Activated naive CD4-positive, alpha-beta T cell (primary cell): Measurements from ENCODE around the gene WDR31.
A peak's percentile ranks its signal among the peaks of the same experiment; 100 is the strongest.
"Not testable (repeated sequence)": the region's sequence is repeated elsewhere in the genome, so short reads cannot be mapped to it uniquely, and the experiment has no call there.

Experiments used
- DNase-seq, 4 experiments: peaks; one replicate each; lab custom pipeline; 2025; lab: John Stamatoyannopoulos, UW

Gene WDR31

GRCh38 chr9:113340011-113340699 lies at the start of gene WDR31:
Gene WDR31, minus strand, starts transcription at chr9:113340275. Its CDS starts 8,253 bp downstream, at chr9:113332022.
- peak; percentile 55 to 74 (median 64) for DNase-seq

DNA sequence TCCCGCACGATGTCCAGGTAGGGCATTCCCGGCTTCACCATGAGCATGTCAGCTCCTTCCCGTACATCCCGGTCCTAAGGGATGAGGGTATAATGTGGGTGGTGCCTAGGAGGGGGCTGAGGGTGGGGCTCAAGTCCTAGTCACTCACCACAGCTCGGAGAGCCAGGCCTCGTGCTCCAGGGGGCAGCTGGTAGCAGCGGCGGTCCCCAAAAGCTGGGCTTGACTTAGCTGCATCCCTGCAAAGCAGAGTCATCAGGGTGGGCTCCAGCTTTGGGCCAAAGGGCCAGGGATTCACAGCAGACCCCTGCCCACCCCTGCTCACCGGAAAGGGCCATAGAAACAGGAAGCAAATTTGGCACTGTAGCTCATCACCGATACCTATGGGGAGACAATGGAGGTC lies 49.4 kb upstream of the WDR31 start:
- no peak for DNase-seq

GRCh38 chr9:113388833-113389232 lies 48.8 kb upstream of the WDR31 start:
- no peak for DNase-seq

- no peak for DNase-seq
Observed at GRCh38 chr9:113387560-113388230, 47.6 kb upstream of the WDR31 start.

DNA sequence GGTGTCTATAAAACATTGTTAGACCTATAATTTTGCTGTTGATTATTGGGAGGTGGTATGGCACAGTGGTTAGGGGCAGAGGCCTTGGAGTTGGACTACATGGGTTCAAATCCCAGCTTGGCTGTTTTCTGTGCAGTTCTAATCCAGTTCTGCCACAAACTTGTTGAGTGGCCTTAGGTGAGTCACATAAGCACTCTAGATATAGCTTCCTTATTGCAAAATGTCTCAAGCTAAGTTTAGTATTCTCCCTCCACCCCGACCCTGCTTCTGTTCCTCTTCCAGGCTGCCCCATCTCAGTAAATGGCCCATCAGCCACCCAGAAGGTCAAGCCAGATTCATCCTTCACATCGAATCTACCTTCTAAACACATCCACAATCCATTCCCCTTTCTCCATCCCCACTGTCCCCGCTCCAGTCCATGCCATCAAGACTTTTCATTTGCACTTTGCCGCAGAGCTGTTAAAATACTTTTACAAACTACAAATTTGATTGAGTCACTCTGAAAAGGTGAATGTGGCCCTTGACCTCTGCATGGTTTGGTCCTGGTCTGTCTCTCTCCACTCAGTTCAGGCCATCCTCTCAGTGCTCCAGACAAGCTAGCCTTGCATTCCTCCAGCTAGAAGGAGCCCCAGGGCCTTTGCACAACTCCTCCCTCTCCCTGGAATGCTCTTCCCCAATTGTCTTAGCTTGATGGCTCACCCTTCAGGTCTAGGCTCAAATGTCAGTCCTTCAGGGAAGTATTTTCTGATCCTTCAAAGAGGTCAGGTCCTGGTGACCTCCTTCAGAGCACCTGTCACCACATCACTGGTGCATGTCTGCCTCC lies 46.7 kb upstream of the WDR31 start:
- DNase-seq = no peak

DNA sequence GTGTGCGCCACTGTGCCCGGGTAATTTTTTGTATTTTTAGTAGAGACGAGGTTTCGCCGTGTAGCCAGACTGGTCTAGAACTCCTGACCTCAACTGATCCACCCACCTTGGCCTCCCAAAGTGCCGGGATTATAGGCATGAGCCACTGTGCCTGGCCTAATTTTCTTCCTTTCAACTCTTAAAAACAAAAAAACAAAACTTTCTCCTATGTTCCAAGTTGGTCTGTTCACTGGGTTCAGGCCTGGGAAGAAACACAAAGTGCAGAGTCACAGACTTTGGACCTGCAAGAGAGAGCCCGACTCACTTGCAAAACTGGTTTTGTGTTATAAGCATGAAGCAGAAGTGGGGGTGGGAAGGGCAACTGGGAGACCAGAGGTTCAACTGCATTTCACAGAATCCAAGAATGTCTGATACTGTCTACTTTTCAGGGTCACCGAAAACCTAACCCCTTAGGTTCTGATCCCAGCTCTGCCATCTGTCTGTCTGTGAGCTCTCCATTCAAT lies 41.9 kb upstream of the WDR31 start:
- no peak for DNase-seq

- DNase-seq = not testable (repeated sequence)
Observed at GRCh38 chr9:113381441-113381840, 41.4 kb upstream of the WDR31 start.

DNA sequence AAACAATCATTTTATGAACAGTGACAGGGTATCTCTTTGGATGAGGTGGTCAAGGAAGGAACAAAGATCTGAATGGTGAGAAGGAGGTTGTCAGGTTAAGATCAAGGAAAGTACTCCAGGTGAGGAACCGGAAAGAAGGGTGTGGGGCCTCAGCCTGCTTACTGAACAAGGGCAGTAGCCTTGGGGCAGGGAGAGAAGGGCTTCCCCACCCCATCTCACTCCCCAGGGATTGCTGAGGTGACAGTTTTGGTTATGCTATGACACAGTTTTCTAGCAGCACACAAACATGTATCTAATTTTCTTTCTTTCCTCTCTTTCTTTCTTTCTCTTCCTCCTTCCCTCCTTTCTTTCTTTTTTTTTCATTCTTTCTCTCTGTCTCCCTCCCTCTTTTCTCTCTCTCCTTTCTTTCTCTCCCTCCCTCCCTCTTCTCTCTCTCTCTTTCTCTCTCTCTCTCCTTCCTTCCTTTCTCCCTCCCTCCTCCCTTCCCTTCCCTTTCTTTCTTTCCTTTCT lies 40.8 kb upstream of the WDR31 start:
- DNase-seq = no peak

DNA sequence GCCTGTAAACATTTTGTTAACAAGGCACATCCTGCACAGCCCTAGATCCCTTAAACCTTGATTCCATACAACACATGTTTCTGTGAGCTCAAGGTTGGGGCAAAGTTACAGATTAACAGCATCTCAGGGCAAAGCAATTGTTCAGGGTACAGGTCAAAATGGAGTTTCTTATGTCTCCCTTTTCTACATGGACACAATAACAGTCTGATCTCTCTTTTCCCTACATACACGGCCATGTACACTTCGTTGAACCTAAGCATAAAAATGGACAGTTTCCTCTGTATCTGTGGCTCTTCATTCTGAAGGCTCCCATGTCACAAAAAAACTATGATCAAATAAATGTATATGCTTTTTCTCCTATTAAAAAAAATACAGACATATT lies 39.7 kb upstream of the WDR31 start:
- not testable (repeated sequence) for DNase-seq

- not testable (repeated sequence) for DNase-seq
Observed at GRCh38 chr9:113379094-113379828, 39.2 kb upstream of the WDR31 start.

GRCh38 chr9:113376634-113377567 lies 36.8 kb upstream of the WDR31 start, which contains the start of gene HDHD3:
Gene HDHD3, minus strand, starts transcription at chr9:113376986. Its CDS starts 2,632 bp downstream, at chr9:113374354.
- DNase-seq = peak; percentile 27 to 81 (median 58)

DNA sequence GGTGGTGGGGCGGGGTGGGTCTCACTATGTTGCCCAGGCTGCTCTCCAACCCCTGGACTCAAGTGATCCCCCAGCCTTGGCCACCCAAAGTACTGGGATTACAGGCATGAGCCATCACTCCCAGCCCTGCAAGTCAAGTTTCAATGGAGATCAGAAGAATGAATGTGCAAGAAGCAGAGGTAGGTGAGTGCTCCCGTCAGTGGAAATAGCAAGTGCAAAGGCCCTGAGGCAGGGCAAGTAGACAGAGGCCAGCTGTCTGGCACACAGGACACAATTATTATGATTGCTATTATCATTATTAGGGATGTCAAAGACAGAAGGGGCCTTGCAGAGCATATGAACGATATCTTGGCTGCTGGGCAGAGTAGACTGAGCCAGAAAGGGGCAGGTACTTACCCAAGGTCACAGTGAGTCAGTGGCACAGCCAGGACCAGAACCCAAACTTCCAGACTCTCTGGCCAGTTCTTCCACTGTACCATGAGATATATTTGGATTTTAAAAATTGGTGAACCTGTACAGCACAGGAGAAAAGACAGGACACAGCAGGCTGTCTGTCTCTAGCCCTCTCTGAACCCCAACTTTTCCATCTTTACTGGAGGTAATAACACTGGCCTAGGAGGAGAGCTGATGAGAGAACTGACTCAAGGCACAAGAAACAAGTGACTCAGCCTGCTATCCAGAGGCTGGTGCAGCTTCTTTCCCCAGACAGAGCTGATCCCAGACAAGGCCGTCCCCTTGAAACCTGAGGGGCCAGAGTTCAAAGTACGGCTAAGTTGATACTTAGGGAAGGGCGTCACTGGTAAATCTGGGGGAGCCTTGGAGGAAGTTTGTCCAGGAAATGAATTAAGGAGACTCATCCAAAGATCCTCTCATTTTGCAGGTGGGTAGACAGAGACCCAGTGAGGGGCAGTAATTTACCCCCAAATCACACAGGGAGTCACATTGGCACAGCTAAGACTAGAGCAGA lies 35.3 kb upstream of the WDR31 start:
- DNase-seq = no peak

DNA sequence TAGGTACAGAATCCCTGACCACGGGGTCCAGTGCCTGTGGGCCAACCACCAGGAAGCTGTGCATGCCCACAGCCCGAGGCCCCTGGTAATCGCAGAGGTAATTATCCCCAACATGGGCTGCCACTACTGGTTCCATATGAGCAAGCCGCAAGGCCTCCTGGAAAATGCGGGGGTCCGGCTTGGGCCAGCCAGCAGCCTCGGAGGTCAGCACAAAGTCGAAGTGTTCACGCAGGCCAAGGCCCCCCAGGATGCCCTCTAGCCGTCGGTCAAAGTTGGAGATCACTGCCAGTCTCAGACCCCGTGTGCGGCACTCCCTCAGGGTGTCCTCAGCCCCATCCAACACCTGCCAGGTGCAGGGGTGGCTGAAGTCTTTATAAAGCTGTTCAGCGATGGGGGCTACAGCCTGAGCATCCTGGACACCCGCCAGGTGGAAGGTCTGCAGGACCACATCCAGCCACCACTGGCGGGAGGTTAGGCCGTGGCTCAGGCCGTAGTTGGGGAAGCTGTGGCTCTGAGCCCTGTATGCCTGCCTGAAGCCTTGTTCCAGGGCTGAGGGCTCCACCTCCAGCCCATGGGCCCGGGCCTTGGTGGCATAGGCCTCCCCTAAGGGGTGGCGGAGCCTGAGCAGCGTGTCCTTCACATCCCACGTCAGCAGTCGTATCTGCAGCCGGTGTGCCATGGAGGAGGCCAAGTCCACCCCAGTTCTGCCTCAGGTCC lies 33.8 kb upstream of the WDR31 start:
- DNase-seq = no peak

DNA sequence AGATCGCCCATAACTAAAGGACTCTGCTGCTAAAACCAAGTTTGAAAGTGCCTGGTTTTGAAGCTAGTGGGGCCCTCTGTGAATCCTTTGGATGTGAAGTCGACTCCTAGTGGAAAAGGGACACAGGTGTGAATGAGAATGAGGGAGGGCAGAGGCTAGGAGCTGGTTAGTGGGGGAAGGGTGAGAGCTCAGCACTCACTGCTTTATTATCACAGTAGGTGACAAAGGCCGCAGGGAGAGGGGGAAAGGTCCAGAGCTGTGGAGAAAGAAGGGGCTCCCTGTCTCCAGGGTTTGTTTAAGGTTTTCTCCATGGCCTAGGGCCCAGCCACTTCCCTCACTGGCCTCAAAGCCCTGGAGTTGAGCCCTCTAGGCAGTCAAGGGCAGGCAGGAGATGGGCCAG lies 33.2 kb upstream of the WDR31 start:
- no peak for DNase-seq

DNA sequence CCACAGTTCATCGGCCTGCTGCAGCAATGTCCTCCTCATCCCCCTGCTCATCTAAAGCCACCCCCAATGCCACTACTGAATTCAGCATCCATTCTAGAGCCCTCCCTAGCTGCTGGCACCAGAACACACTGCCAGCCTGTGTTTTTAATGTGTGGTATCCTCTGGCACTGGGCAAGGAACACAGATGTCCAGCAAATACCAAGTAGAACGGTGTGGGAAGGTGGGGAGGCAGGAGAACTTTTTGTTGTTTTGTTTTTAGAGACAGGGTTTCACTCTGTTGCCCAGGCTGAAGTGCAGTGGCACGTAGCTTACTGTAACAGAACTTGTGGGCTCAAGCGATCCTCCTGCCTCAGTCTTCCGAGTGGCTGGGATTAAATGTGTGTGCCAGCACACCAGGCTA lies 32.0 kb upstream of the WDR31 start:
- DNase-seq = no peak

- no peak for DNase-seq
Observed at GRCh38 chr9:113370806-113371325, 30.8 kb upstream of the WDR31 start.

DNA sequence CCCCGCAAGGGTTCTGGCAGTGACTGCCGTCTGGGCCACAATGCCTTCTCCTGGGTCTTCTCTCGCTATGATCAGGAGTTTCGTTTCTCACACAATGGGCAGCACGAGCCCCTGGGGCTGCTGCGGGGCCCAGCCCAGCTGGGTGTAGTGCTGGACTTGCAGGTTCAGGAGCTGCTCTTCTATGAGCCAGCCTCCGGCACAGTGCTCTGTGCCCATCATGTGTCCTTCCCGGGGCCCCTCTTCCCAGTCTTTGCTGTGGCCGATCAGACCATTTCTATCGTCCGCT lies 29.7 kb upstream of the WDR31 start:
- no peak for DNase-seq

DNA sequence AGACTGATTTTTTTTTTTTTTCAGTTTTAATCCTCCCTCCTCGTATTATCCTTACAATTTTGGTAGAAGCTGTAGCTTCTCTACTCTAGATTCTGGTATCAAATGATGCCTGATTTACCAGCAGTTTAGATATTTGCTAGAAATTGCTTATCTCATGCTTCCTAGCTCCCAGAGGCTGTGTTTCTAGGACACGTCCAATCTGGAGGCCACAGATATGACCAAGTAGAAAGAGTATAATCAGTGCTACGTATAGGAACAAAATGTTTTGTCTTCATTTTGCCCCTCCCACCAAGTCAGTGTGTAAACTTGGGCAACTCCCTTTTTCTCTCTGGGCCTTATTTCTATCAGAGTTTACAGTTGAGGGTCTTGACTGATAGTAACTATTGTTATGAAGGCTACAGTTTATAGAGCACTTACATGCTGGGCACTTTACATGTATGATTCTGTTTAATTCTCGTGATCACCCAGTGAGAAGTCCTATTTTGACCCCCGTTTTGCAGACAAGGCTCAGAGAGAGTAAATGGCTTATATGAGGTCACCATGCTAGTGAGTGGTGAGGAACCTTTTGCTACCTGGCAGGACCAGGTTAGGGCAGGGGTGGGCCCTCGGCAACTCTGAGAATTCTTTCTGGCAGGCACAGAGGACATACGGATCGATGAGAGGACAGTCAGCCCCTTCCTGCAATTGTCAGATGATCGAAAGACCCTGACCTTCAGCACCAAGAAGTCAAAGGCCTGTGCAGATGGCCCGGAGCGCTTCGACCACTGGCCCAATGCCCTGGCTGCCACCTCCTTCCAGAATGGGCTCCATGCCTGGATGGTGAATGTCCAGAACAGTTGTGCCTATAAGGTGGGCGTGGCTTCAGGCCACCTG lies 29.1 kb upstream of the WDR31 start:
- DNase-seq = no peak
